Measurements from ENCODE around the gene CAPRIN1.

DNA sequence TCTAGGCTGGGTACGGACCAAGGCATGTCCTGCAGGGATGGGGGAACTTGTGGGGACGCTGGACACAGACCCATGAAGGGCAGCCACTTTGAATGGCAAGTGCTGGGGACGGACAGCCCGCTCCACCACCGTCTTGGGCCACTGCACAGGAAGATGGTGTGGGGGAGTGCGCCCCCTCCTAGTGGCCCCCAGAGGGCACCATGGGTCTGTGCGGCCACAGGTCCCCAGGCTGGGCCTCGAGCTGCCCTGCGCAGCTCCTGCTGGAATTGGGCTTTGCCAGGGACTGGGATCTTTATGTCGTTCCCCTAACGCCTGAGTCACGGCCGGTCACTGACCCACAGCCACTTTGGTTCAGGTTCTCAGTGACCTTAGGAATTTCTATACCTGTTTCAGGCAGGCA lies 98.3 kb downstream of the CAPRIN1 start:
- no peak for TF ChIP-seq EZH2phosphoT487 (IDR thresholded peaks at IDR 0.05; ENCODE audit: insufficient read depth, low read depth)
- TF ChIP-seq EZH2 (IDR thresholded peaks at IDR 0.05; ENCODE audit: insufficient read depth, poor library complexity, severe bottlenecking), result no peak
